ENCODE measurements around the gene FCAMR. TPM values are rescaled to one million over a fixed set of nuclear protein-coding genes. Genes with fewer than 3 reads are reported as not detected.

Gene FCAMR
- total and polyA plus RNA-seq, 9 donors, result not detected

GRCh38 chr1:206953626-206954025 is 16.6 kb downstream of the FCAMR start:
- no peaks in the 10 kb centered on the region for H3K27me3 ChIP-seq
- H3K36me3 ChIP-seq, result no peaks in the 10 kb centered on the region
- no peak for DNase-seq
- no peak for TF ChIP-seq POLR2A (IDR thresholded peaks at IDR 0.05)
- TF ChIP-seq EP300 (IDR thresholded peaks at IDR 0.05), result no peak
- no peak for TF ChIP-seq CTCF (IDR thresholded peaks at IDR 0.05)
- H3K27ac ChIP-seq, result no peak overlapping the region
- no peak overlapping the region for H3K4me3 ChIP-seq
- intact Hi-C loops (cut with DNase I), result no loop called here
- no peaks in the 10 kb centered on the region for H3K9me3 ChIP-seq
- H3K4me1 ChIP-seq (ENCODE audit: insufficient read depth), result no peaks in the 10 kb centered on the region
- WGBS, 3 donors, result 87 to 100% (median 91%) methylated on average over 2 of the region's 2 CpGs

GRCh38 chr1:206953126-206953525 is 17.1 kb downstream of the FCAMR start:
- H3K4me1 ChIP-seq (ENCODE audit: insufficient read depth), result no peaks in the 10 kb centered on the region
- intact Hi-C loops (cut with DNase I), result no loop called here
- TF ChIP-seq EP300 (IDR thresholded peaks at IDR 0.05) (no peak), CTCF (IDR thresholded peaks at IDR 0.05) (no peak), POLR2A (IDR thresholded peaks at IDR 0.05) (no peak)
- no peak for DNase-seq
- no peaks in the 10 kb centered on the region for H3K36me3 ChIP-seq
- H3K27me3 ChIP-seq, result no peaks in the 10 kb centered on the region
- H3K4me3 ChIP-seq, result no peak overlapping the region
- H3K9me3 ChIP-seq, result no peaks in the 10 kb centered on the region
- WGBS, 3 donors, result 81 to 86% (median 86%) methylated on average over 3 of the region's 3 CpGs
- H3K27ac ChIP-seq, result no peak overlapping the region

- Histone ChIP-seq H3K4me3 (no peak overlapping the region), H3K9me3 (no peaks in the 10 kb centered on the region), H3K36me3 (no peaks in the 10 kb centered on the region), H3K27me3 (no peaks in the 10 kb centered on the region), H3K27ac (no peak overlapping the region), H3K4me1 (ENCODE audit: insufficient read depth) (no peaks in the 10 kb centered on the region)
- WGBS, 3 donors, result 58 to 77% (median 67%) methylated on average over 4 of the region's 4 CpGs
- TF ChIP-seq CTCF (IDR thresholded peaks at IDR 0.05), result no peak
- TF ChIP-seq EP300 (IDR thresholded peaks at IDR 0.05), result no peak
- no peak for TF ChIP-seq POLR2A (IDR thresholded peaks at IDR 0.05)
- DNase-seq, result no peak
- intact Hi-C loops (cut with DNase I), result no loop called here
Observed at GRCh38 chr1:206952171-206952570, 18.1 kb downstream of the FCAMR start.

GRCh38 chr1:206951318-206952100 is 18.8 kb downstream of the FCAMR start:
- no peak for DNase-seq
- no peak for TF ChIP-seq EP300 (IDR thresholded peaks at IDR 0.05)
- no peak for TF ChIP-seq CTCF (IDR thresholded peaks at IDR 0.05)
- no peak for TF ChIP-seq POLR2A (IDR thresholded peaks at IDR 0.05)
- Histone ChIP-seq H3K4me3 (no peak overlapping the region), H3K36me3 (no peaks in the 10 kb centered on the region), H3K27ac (no peak overlapping the region), H3K27me3 (no peaks in the 10 kb centered on the region), H3K9me3 (no peaks in the 10 kb centered on the region), H3K4me1 (ENCODE audit: insufficient read depth) (no peaks in the 10 kb centered on the region)
- WGBS, 3 donors, result 84 to 91% (median 88%) methylated on average over 4 of the region's 4 CpGs
- intact Hi-C loops (cut with DNase I), result no loop called here
